Embryonic facial prominence (tissue), 1 donor: Measurements from ENCODE around the gene YIF1A.
A peak's percentile ranks its signal among the peaks of the same experiment; 100 is the strongest.
"Not testable (repeated sequence)": the region's sequence is repeated elsewhere in the genome, so short reads cannot be mapped to it uniquely, and the experiment has no call there.

Source experiments
- DNase-seq: peaks from one replicate; pipeline ENCODE4 v3.0.0-alpha.2; 2016; ENCODE audit errors: extremely low spot score

Gene YIF1A

DNA sequence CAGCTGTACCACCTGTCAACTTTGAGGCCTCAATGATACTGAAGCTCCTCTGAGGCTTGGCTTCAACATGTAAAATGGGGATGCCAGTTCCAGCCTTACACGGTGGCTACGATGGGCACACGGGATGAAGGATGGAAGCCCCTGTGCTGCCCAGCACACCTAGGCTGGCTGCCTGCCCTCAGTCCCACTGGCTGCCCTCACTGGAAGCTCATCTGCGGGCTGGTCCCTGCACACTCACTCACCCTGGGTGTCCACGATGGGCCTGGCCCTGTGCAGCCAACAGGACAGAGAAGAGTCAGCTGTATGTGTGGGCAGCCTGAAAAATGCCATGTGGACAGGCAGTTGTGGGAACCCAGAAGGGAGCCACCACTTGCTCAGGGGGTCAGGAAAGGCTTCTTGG, 2.2 kb downstream of the YIF1A start:
- no peak for DNase-seq

DNA sequence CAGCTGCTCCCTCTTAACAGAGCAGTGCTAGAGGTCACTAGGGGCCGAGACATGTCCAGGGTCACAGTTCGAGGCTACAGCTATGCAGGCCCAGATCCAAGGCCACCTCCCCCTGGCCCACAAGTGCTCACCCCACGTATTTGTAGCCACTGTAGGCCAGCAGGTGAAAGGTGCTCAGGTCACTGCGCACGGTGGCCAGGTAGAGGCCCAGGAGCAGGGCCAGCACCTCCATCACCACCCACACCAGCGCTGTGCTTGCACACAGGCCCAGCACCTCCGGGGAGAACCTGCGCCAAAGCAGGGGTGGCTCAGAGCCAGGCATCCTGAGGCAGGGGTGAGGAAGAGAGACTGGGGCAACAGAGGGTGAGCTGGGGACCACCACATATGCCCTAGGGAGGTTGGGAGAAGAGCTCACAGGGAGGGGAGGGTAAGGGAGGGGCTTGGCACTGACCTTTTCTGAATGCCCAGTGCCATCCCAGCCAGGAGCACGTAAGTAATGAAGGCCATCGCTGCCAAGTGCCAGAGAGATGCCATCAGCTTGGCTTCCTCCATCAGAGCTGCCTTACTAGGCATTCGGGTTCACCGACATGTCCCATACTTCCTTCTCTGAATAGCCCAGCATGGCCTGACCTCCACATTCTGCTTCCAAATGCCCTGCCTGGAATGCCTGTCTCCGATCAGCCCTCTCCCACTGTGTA, 3.5 kb downstream of the YIF1A start:
- no peak for DNase-seq

DNA sequence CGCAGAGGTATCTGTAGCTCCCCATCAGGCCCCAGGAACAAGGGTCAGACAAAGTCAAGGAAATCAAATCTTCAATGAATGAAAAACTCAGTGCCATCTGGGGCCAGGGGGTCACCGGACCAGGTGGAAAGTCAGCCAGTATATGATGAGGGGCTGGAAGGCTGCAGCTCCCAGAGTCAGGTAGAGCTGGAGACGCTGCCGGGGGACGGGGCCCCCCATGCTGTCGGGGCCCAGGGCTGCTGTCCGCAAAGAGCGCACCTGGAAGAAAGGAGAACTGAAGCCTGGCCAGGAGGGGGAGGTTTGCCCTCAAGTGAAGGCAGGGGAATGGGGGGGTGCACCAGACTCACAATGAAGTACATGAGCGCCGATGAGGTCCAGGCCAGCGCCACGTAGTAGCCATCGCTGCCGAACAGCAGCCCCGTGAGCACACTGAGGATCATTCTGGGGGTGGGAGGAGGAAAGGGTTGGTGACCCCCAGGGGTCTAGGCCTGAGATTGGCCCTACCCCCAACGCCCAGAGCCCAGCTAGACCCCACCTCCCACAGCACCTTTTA, 4.3 kb downstream of the YIF1A start:
- DNase-seq, result no peak

DNA sequence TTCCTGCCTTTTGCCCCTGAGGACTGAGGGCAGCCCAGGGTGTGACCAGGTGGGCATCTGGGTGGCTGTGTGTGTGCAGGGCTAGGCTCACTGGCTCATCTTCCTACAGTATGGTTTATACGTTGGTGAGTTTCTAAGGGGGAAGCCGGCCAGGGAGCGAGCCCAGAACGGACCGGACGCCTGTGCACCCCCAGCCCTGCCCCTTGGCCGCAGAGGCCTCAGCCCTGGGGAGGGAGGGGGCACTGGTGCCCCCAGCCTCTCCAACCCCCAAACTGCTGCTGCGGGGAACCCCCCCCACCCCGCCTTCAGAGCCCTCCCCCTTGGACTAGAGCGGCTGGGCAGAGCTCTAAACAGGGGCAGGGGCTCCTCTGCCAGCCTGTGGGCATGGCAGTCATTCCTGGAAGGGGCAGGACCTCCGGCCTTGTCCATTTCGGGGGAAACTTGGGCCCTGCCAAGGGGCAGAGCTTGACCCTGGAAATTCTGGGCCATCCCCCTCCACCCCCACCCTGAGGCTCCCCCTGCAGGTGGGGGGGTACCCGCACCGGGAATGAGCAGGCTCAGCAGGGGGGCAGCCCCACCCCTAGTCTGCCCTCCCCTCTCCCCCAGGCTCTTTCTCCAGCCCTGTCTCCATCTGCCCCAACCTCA, 5.4 kb downstream of the YIF1A start:
- no peak for DNase-seq

DNA sequence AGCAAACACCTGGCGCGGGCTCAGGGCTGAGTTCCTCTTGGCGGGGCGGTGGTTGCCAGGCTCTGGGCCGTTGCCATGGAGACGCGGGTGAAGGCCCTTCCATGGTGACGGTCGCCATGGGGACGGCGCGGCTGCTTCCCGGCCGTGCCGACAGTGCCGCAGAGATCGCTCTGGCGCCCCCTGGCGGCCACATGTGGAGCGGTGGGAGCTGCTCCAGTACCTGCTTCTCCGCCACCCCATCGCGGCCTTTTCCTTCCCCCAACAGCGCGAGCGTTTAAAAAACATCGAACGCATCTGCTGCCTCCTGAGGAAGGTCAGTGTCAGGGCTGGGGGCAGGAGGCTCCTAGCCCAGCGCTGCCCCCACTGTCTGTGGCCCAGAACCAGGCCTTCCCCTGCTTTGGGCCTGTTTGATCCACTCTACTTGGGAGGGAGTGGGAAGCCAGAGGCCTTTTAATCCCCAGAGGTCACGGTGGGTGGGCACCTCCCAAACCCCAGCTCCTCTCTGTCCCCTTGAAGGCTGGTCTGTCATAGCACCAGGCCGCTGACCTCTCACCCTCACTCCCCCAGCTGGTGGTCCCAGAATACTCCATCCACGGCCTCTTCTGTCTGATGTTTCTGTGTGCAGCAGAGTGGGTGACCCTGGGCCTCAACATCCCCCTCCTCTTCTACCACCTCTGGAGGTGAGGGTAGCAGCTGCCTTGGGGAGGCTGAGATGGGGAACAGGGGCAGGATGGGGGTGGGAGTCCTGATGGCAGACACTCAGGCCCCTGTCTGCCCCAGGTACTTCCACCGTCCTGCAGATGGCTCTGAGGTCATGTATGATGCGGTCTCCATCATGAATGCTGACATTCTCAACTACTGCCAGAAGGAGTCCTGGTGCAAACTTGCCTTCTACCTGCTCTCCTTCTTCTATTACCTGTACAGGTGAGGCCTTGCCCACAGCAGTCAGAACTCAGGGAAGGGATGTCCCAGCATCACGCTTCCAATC, 6.2 kb downstream of the YIF1A start:
- DNase-seq, result peak; percentile 96

DNA sequence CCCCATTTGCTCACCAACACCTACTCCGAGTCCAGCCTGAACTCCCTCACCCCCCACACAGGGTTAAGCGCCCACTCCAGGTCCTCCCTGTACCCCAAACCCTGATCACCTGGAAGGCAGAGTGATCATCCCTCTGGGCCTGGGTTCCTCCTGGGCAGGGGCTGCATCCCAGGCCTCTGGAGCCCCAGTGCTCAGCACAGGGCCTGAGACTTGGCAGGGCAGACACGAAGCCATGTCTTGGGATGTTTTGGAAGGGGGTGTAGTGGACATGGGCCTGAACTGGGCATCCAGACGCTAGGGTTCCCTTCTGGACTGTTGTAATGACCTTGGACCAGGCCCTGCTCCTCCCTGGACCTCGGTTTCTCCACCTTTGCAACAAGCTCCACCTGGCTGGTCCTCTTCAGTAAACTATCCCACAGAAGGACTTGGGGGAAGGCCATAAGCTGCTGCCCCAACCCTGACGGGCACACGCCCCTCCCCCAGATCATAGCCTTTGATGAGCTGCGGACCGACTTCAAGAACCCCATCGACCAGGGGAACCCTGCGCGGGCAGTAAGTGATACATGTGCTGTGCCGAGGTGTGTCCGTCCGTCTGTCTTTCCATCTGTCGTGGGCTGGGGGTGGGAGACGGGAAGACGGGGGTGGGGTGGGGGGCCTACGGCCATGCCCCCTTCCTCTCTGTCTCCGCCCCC, 7.0 kb downstream of the YIF1A start:
- no peak for DNase-seq

DNA sequence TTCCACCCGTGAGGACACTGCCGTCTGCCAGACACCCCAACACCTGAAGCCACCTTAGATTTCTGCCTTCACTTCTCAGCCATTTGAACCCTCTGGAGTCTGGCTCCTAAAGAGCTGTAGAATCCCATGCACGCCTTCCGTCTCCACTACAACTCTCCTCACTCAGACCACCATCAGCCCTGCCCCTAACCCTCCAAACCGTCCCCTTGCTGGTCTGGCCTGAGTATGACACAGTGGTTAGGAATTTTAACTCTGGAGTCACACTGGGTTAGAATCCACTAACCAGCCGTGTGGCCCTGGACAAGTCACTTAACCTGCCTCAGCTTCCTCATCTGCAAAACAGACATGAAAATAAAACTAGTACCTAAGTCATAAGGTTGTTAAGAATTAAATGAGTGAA, 7.9 kb downstream of the YIF1A start:
- no peak for DNase-seq

DNA sequence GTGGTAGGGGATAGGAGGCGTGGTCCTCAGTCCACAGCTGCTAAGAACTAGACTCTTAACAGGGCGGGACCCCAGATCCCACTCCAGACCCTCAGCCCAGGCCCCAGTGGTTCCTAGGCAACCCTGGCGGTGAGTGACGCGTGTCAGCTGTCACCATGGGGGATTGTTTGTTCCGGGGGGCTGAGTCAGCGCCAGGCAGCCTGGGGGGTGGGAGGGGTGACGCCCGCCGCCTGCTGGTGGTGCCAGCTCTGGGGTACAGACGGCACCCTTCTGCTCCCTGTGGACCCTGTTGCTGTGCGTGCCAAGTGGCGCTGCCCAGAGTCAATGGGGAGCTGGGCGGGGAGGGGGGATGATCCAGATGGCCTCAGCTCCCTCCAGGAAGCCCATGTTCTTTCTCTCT, 8.5 kb downstream of the YIF1A start:
- DNase-seq, result no peak

DNA sequence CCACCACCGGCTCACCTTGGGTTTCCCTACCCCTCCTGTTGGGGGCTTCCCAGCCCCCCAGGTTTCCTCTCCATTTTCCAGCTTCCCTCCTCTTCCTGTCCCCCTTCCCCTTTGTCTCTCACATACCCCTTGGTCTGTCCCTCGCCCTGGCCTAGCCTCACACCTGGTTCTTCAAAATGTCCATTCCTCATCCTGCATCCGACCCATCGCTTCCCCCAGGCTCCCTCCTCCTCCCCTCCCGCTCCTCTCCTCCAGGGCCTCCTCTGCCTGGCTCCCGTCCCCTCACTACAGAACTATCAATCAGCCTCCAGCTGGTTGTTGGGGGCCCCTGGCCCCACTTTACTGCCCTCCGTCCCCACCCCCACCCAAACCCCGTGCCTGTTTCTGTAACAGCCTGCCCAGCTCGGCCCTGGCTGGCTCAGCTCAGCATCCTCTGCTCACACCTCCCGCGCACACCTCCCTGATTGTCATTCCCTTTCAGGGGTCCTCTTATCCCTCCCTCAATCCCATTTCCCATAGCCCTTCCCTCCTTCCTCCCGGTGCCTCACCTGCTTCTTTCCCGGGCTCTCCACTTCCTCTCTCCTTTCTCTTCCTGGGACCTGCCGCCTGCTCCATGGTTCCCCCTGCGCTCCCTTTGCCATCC, 9.7 kb downstream of the YIF1A start:
- DNase-seq, result no peak

DNA sequence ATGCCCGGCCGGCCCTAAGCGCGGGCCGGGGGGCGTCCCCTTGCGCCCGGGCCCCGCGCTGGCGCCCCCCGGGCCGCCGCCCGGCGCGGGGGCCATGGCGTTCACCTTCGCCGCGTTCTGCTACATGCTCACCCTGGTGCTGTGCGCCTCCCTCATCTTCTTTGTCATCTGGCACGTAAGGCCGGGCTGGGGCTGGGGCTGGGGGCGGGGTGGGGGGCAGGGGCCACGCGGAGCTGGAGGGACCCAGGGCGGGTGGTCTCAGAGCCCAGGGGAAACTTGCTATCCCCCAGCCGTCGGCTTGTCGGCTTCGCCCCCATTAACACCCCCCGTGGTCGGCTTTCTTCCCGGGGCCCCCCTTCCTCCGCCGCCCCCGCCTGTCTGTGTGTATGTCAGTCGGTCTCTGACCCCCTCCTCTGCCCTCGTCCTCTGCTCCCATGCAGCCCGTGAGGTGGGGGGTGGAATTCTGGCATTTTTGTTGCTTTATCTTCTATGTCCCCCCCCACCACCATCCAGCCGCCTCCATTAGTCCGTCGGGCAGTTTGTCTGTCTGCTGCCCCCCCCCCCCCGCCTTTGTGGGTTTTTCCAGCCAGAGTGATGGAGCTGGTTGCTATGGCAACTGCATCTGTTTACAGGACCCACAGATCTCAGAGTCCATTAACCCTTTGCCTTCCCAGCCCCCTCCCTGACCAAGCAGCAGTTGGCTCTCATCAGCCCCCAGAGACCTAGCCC, 10.4 kb downstream of the YIF1A start:
- DNase-seq, result no peak

DNA sequence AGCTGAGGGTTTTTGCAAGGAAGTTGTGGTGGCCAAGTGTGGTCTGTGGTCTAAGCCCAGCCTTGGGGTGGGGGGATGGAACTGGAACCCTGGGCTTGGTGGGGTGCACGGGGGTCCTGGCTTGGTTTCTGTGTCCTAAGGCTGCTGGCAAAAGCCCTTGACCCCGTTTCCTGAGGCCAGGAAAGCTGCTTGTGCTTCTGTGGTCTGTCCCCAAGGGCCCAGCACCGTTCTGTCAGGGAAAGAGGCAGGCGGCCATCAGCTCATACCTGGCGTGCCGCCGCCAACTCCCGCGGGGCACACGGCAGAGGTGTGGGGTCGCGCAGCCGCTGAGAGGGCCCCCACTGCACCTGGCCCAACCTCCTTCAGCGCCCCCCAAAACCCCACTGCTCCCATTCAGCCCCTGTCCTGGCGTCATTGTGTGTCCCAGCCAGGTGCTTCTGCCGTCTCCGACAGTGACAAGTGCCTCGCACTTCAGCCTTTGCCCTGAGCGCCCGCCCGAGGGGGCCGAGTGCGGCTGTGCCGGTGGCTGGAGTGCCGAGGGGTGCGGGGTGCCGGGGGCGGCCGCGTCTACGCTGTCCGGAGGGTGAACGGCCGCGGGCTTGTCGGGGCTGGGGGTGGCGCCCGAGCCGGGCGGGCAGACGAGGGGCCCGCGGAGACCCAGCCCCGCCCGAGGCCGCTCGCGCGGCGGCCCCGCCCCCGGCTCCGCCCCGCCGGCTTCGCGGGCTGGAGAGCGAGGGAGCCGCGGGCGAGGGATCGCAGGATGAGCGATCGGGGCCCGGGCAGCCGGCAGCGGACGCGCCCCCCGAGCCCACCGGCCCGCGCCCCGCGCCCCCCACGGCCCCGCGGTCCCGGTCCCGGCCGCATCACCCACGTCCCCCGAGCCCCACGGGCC, 11.2 kb downstream of the YIF1A start, which contains the start of gene CNIH2:
TSS of gene CNIH2 (plus strand) at position 705 of the 892 bp plus-strand sequence. CDS start 282 bp downstream, outside the sequence.
- DNase-seq, result no peak

DNA sequence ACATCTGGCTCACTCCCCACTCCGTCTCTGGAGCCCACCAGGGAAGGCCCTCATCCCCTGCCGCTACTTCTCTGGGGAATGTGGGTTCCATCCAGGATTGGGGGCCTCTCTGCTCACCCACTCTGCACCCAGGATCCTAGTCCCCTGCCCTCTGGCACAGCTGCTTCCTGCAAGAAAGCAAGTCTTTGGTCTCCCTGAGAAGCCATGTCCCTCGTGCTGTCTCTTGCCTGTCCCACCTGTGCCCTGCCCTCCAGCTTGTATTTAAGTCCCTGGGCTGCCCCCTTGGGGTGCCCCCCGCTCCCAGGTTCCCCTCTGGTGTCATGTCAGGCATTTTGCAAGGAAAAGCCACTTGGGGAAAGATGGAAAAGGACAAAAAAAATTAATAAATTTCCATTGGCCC, 11.9 kb downstream of the YIF1A start:
- DNase-seq, result not testable (repeated sequence)

DNA sequence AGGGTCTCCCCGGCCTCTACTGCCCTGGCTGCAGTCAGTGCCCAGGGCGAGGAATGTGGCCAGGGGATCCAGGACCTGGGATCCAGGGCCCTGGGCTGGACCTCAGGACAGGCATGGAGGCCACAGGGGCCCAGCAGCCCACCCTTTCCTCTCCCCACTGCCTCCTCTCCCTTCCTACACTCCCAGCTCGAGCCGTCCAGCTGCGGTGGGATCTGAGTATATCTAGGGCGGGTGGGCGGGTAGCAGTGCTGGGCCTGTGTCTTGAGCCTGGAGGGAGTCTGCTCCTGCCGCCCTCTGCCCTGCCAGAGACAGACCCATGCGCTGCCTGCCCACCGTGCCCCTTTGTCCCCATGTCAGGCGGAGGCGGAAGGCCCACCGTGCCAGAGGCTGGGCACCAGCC, 12.3 kb downstream of the YIF1A start:
- DNase-seq, result not testable (repeated sequence)

DNA sequence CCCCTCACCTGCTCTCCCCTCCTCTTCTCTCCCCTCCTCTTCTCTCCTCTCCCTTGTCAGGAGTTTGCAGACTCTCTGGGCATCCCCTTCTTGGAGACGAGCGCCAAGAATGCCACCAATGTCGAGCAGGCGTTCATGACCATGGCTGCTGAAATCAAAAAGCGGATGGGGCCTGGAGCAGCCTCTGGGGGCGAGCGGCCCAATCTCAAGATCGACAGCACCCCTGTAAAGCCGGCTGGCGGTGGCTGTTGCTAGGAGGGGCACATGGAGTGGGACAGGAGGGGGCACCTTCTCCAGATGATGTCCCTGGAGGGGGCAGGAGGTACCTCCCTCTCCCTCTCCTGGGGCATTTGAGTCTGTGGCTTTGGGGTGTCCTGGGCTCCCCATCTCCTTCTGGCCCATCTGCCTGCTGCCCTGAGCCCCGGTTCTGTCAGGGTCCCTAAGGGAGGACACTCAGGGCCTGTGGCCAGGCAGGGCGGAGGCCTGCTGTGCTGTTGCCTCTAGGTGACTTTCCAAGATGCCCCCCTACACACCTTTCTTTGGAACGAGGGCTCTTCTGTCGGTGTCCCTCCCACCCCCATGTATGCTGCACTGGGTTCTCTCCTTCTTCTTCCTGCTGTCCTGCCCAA, 12.8 kb downstream of the YIF1A start:
- DNase-seq, result no peak

DNA sequence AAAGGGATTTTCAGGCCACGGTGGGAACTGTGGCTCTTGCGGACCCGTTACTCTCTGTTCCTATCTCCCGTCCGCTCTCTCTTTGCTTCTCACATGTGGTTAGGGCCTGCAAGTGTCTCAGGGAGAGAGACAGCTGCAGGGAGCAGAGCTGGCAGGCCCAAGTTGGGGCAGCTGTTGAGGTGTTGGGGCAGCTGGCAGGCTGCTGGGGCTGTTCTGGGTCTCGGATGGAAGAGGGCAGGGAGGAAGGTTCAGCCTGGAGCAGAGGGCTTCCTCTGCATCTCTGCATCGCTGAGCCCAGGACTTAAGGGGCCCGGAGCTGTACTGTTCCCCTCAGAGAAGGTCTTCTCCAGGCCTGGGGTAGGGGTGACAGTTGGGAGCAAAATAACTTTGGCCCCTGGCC, 13.5 kb downstream of the YIF1A start:
- DNase-seq, result no peak

DNA sequence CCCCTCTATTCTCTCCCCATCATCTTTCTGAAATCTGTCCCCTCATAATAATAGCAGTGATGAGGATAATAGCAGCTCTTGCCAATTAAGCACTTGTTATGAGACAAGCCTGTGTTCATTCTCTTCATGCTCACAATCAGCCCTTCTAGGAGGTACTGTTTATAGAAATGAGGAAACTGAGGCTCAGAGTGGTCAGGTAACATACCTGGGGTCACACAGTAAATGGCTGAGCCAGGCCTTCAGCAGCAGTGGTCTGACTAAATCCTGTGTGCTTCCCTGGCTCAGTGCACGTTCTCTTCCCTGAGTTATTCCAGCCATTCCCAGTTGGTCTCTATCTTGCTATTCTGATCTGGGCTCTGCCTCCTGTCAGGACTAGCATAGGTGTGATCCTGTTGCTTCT, 14.7 kb downstream of the YIF1A start:
- no peak for DNase-seq

DNA sequence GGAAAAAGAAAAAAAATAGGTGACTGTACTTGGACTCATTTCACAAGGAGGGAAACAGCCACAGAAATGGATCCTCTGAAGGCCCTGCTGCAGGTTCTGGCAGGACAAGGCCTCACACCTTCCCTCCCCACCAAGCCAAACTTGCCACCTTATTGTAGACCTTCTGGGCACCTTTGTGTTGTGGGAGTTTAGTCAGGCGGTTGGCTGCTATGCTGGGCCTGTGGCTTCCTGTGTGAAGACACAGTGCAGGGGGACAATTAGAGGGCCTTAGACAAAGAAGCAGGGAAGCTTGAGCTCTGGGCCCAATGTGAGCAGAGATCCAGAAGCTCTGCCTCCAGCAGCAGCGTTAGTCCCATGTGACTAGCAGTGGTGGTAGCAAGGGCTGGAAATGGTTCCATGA, 16.3 kb downstream of the YIF1A start:
- DNase-seq, result no peak

DNA sequence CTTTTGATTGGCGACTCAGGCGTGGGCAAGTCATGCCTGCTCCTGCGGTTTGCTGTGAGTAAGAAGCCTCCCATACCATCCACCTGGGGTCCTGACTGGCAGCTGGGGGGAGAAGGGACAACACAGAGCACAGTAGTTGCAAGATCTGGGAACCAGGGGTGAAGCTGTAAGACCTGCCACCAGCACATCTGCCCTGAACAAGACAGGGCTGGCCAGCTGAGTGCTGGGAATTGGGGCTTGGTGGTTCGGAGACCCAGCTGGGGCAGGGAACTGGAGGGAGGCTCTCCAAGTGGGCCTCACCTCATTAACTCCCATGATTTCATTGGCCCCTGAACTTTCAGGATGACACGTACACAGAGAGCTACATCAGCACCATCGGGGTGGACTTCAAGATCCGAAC, 17.1 kb downstream of the YIF1A start:
- no peak for DNase-seq
